Measurements from ENCODE around the gene JAKMIP2. TPM values are rescaled to one million over a fixed set of nuclear protein-coding genes. Genes with fewer than 3 reads are reported as not detected.
A peak's percentile ranks its signal among the peaks of the same experiment; 100 is the strongest.

Gene JAKMIP2
- total RNA-seq, 1 donor from 2014 or later: 0.49 TPM

DNA sequence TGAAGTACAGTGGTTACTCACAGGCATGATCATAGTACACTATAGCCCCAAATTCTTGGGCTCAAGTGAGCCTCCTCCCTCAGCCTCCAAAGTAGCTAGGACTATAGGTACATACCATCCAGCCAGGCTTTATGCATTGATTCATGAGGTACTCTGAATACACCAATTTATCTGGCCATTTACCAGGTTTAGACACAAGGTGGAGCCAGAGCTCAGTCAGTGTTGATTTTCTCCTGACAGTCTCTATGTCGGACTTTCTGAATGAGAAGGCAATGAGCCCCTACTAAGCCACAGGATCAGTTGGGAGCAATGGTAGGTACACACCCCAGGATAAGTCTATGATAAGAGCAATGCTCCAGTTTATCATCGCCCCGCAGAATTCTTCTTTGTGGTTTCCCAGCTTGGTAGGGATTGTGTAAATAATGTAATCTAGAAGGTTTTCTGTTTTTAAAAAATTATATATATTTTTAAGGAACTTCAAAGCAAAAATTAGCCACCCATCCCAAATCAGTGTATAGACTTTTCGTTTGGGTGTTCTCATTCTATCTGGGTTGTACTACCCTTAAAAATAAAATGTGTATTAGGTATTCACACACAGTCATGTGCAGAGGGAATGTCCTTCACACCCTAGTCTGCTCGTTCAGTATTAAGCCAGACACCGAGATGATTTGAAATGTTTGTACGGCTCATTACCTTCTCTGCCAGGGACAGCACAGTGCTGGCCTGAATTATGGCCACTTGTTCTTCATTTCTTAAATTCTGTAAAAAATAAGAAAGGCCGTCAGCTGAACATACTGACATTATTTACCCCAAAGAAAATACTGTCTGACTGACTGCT lies 154.3 kb downstream of the JAKMIP2 start:
- intact Hi-C loops (cut with DNase I): loop anchor here (10.0 kb wide), 1 partner anchor 197 kb away; no protein-coding TSS in a partner anchor
- H3K4me3 ChIP-seq: no peak overlapping the region
- no peaks in the 10 kb centered on the region for H3K4me1 ChIP-seq
- no peak for DNase-seq (ENCODE audit: extremely low spot score in 2 of 2)
- TF ChIP-seq POLR2A (IDR thresholded peaks at IDR 0.05): no peak
- TF ChIP-seq, protein P1, sequence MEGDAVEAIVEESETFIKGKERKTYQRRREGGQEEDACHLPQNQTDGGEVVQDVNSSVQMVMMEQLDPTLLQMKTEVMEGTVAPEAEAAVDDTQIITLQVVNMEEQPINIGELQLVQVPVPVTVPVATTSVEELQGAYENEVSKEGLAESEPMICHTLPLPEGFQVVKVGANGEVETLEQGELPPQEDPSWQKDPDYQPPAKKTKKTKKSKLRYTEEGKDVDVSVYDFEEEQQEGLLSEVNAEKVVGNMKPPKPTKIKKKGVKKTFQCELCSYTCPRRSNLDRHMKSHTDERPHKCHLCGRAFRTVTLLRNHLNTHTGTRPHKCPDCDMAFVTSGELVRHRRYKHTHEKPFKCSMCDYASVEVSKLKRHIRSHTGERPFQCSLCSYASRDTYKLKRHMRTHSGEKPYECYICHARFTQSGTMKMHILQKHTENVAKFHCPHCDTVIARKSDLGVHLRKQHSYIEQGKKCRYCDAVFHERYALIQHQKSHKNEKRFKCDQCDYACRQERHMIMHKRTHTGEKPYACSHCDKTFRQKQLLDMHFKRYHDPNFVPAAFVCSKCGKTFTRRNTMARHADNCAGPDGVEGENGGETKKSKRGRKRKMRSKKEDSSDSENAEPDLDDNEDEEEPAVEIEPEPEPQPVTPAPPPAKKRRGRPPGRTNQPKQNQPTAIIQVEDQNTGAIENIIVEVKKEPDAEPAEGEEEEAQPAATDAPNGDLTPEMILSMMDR (IDR thresholded peaks at IDR 0.05): peak in 1 of 3 experiments; percentile 38
- no peak overlapping the region for H3K27ac ChIP-seq
- H3K27me3 ChIP-seq: no peaks in the 10 kb centered on the region
- no peaks in the 10 kb centered on the region for H3K9me3 ChIP-seq
- H3K36me3 ChIP-seq: no peaks in the 10 kb centered on the region

DNA sequence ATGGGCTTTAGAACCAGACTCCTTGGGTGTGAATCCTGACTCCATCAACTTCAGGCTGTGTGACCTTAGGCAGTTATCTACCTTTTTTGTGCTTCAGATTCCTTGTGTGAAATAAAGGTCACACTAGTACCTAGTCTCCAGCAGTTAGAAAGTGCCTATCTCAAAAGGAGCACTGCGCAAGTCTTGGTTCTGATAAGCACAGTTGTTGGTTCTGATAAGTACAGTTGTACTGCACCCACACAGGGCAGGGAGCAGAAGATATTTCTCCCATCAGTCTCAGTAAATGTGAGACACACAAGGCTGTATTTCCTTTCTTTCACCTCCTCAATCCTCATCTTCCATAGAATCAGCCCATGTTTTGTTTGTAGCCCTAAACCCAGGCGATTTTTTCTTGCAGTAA lies 156.1 kb downstream of the JAKMIP2 start:
- H3K4me1 ChIP-seq: no peaks in the 10 kb centered on the region
- TF ChIP-seq, protein P1 (IDR thresholded peaks at IDR 0.05): no peak
- TF ChIP-seq POLR2A (IDR thresholded peaks at IDR 0.05) (no peak), POLR2AphosphoS5 (IDR thresholded peaks at IDR 0.05; ENCODE audit: insufficient read depth in 1 of 2, low read depth in 1 of 2) (no peak)
- H3K27ac ChIP-seq: no peak overlapping the region
- DNase-seq (ENCODE audit: extremely low spot score in 2 of 2): no peak
- intact Hi-C loops (cut with DNase I): loop anchor here (10.0 kb wide), 1 partner anchor 198 kb away; no protein-coding TSS in a partner anchor
- H3K9me3 ChIP-seq: no peaks in the 10 kb centered on the region
- H3K36me3 ChIP-seq: no peaks in the 10 kb centered on the region
- no peaks in the 10 kb centered on the region for H3K27me3 ChIP-seq
- no peak overlapping the region for H3K4me3 ChIP-seq

GRCh38 chr5:147621016-147621415 lies 161.5 kb downstream of the JAKMIP2 start:
- H3K27ac ChIP-seq: no peak overlapping the region
- H3K9me3 ChIP-seq: no peaks in the 10 kb centered on the region
- TF ChIP-seq POLR2AphosphoS5 (IDR thresholded peaks at IDR 0.05; ENCODE audit: insufficient read depth in 1 of 2, low read depth in 1 of 2): no peak
- TF ChIP-seq, protein P1 (IDR thresholded peaks at IDR 0.05): no peak
- no peak for TF ChIP-seq POLR2A (IDR thresholded peaks at IDR 0.05)
- intact Hi-C loops (cut with DNase I): loop anchor here (10.0 kb wide), 1 partner anchor 204 kb away; no protein-coding TSS in a partner anchor
- no peaks in the 10 kb centered on the region for H3K27me3 ChIP-seq
- no peak for DNase-seq (ENCODE audit: extremely low spot score in 2 of 2)
- H3K36me3 ChIP-seq: no peaks in the 10 kb centered on the region
- H3K4me3 ChIP-seq: no peak overlapping the region
- no peaks in the 10 kb centered on the region for H3K4me1 ChIP-seq

- H3K9me3 ChIP-seq: no peaks in the 10 kb centered on the region
- H3K4me3 ChIP-seq: no peak overlapping the region
- no peak for DNase-seq (ENCODE audit: extremely low spot score in 2 of 2)
- TF ChIP-seq, protein P1 (IDR thresholded peaks at IDR 0.05): no peak
- no peak for TF ChIP-seq POLR2A (IDR thresholded peaks at IDR 0.05)
- no peak for TF ChIP-seq POLR2AphosphoS5 (IDR thresholded peaks at IDR 0.05; ENCODE audit: insufficient read depth in 1 of 2, low read depth in 1 of 2)
- no peak overlapping the region for H3K27ac ChIP-seq
- intact Hi-C loops (cut with DNase I): no loop called here
- H3K4me1 ChIP-seq: no peaks in the 10 kb centered on the region
- no peaks in the 10 kb centered on the region for H3K27me3 ChIP-seq
- no peaks in the 10 kb centered on the region for H3K36me3 ChIP-seq
Observed at GRCh38 chr5:147619281-147619878, 163.1 kb downstream of the JAKMIP2 start.
